K562 (cell line): ENCODE results near the gene TTC28. TPM values are rescaled to one million over a fixed set of nuclear protein-coding genes. Genes with fewer than 3 reads are reported as not detected.

ENCODE experiments used
- ATAC-seq: fragments of 200-7000 bp; cut with Tn5 transposase; 3 replicates; pipeline ENCODE4 v1.9.1; 2020; ENCODE audit warnings: moderate library complexity
- BruUV-seq: library from RNA; stranded (reverse); fragments of 400-500 nt; replicated peaks from 2 replicates; lab custom pipeline; 2021; lab: Mats Ljungman, UMichigan
- CTCF ChIA-PET: fragments of 300-600 bp; formaldehyde crosslinking; extraction: SDS; loops from one replicate; lab custom pipeline; 2021; ENCODE audit warnings: low intra/inter-chr PET ratio; lab: Yijun Ruan, JAX
- POLR2A ChIA-PET: fragments of 300-600, 350-650 bp; sonication (Branson Sonifier 250); formaldehyde crosslinking; extraction: SDS; loops from one replicate; lab custom pipeline; 2021; ENCODE audit warnings: antibody characterized with exemption, inconsistent platforms; lab: Yijun Ruan, JAX
- DNase-seq, 4 experiments: peaks; one replicate each; pipeline versions ENCODE4 v3.0.0 to v3.0.0-alpha.2; 2011 to 2018; ENCODE audit warnings: low spot score in 3 of 4, mixed read lengths in 3 of 4; ENCODE audit errors: extremely low read depth in 1 of 4
- FAIRE-seq: peaks from 2 replicates; lab custom pipeline; 2011; peaks lifted over from hg19 to GRCh38; lab: Jason Lieb, UNC
- H2AFZ ChIP-seq: 2 replicates; pipeline ENCODE4 v1.6.0; 2011; ENCODE audit warnings: low read depth, low read length, control low read depth, inconsistent platforms
- H3K27ac ChIP-seq: fragments of 200-600 bp; 3 replicates; pipeline ENCODE4 v1.8.0; 2011; ENCODE audit warnings: low read depth, mild to moderate bottlenecking, control low read depth, inconsistent platforms, low read length, moderate library complexity, mixed read lengths; ENCODE audit errors: extremely low read depth
- H3K27me3 ChIP-seq, 2 experiments: fragments of 300-600 bp in 1 of 2; 2 replicates in 1 of 2; 3 replicates in 1 of 2; pipeline versions ENCODE4 v1.6.0 to v1.8.0; 2011; ENCODE audit warnings: inconsistent platforms in 2 of 2, low read length in 2 of 2, mild to moderate bottlenecking in 1 of 2, mixed read lengths in 1 of 2, moderate library complexity in 1 of 2; ENCODE audit not compliant: control insufficient read depth in 2 of 2, insufficient read depth in 2 of 2
- H3K36me3 ChIP-seq: fragments of 300-600 bp; 3 replicates; pipeline ENCODE4 v1.8.0; 2011; ENCODE audit warnings: mild to moderate bottlenecking, low read length, inconsistent platforms; ENCODE audit not compliant: control insufficient read depth, insufficient read depth
- H3K4me1 ChIP-seq, 2 experiments: fragments of 200-600 bp in 1 of 2; replicated peaks in 1 of 2; 2 replicates in 1 of 2; 3 replicates in 1 of 2; pipeline versions ENCODE4 v1.5.1 to v1.8.0; 2011; ENCODE audit warnings: inconsistent platforms in 2 of 2, low read length in 2 of 2, mild to moderate bottlenecking in 1 of 2, mixed read lengths in 1 of 2, moderate library complexity in 1 of 2; ENCODE audit not compliant: control insufficient read depth in 2 of 2, insufficient read depth in 2 of 2
- H3K4me2 ChIP-seq: 2 replicates; pipeline ENCODE4 v1.6.1; 2011; ENCODE audit warnings: low read length, control low read depth, inconsistent platforms, mixed read lengths; ENCODE audit not compliant: insufficient read depth
- H3K4me3 ChIP-seq: fragments of 200-600 bp; sonication (generic), shearing (Covaris generic); 2 replicates; pipeline ENCODE4 v1.5.1; 2016; ENCODE audit warnings: control low read depth, inconsistent platforms
- H3K79me2 ChIP-seq: fragments of 200-600 bp; 3 replicates; pipeline ENCODE4 v1.8.0; 2011; ENCODE audit warnings: low read length, inconsistent platforms; ENCODE audit not compliant: control insufficient read depth, insufficient read depth
- H3K9ac ChIP-seq, 2 experiments: 2 replicates each; pipeline versions ENCODE4 v1.6.0 to v1.6.1; 2011; ENCODE audit warnings: low read depth in 2 of 2, low read length in 2 of 2, control low read depth in 1 of 2, inconsistent platforms in 1 of 2, mild to moderate bottlenecking in 1 of 2, mixed read lengths in 1 of 2; ENCODE audit not compliant: insufficient read depth in 1 of 2
- H3K9me1 ChIP-seq: one replicate; pipeline ENCODE4 v1.6.0; 2011; ENCODE audit warnings: inconsistent platforms, mild to moderate bottlenecking, low read length, moderate library complexity; ENCODE audit not compliant: control insufficient read depth, insufficient read depth
- H3K9me3 ChIP-seq: replicated peaks from 2 replicates; pipeline ENCODE4 v1.5.1; 2011; ENCODE audit warnings: low read depth, low read length, inconsistent platforms; ENCODE audit not compliant: control insufficient read depth, insufficient read depth
- H4K20me1 ChIP-seq: replicated peaks from 2 replicates; pipeline ENCODE4 v1.6.1; 2011; ENCODE audit warnings: low read length, inconsistent platforms, mixed read lengths; ENCODE audit not compliant: control insufficient read depth, insufficient read depth
- ERF ChIP-seq: fragments of 450-650 bp; formaldehyde crosslinking; IDR thresholded peaks from 2 replicates; pipeline ENCODE4 v1.4.0; 2020; ENCODE audit warnings: mild to moderate bottlenecking, mixed read lengths
- GTF2A2 ChIP-seq: IDR thresholded peaks from 2 replicates; pipeline ENCODE4 v1.6.1; 2016; ENCODE audit warnings: mild to moderate bottlenecking, missing genetic modification characterization, missing compliant biosample characterization
- HNRNPL ChIP-seq: fragments of 200-400 bp; formaldehyde crosslinking; IDR thresholded peaks from 2 replicates; pipeline ENCODE4 v1.6.1; 2017; ENCODE audit warnings: low read depth, mild to moderate bottlenecking, low read length
- RFX7 ChIP-seq: fragments of 250-450 bp; sonication (Bioruptor Pico); IDR thresholded peaks from 2 replicates; pipeline ENCODE4 v1.5.1; 2021; ENCODE audit warnings: mild to moderate bottlenecking
- SP1 ChIP-seq: sonication (generic); formaldehyde crosslinking; IDR thresholded peaks from 2 replicates; pipeline ENCODE4 v1.8.1; 2022; ENCODE audit warnings: mild to moderate bottlenecking, missing genetic modification reagents
- ZNF280B ChIP-seq: fragments of 250-450 bp; sonication (Bioruptor Pico); IDR thresholded peaks from 2 replicates; pipeline ENCODE4 v1.5.1; 2021; ENCODE audit warnings: mild to moderate bottlenecking
- ZNF696 ChIP-seq: fragments of 250-450 bp; sonication (Bioruptor Pico); conservative IDR thresholded peaks from 2 replicates; pipeline ENCODE4 v1.4.0; 2020; ENCODE audit warnings: mild to moderate bottlenecking, moderate library complexity
- WGBS: fragments of 100-300 bp; shearing (Covaris generic); methylation state at CpG from one replicate; pipeline ENCODE4 v1.1.6; 2016; ENCODE audit warnings: low coverage, mixed read lengths; ENCODE audit not compliant: insufficient coverage; ENCODE audit errors: missing lambda C conversion rate; 5-methylcytosine and 5-hydroxymethylcytosine counted together
- in situ Hi-C: fragments of 300-500 bp; cut with MboI; formaldehyde crosslinking; loops from 4 replicates; pipeline ENCODE4 v1.15.0; 2018; ENCODE audit warnings: inconsistent platforms, mixed read lengths
- intact Hi-C: fragments of 100-400 bp; cut with micrococcal nuclease; formaldehyde crosslinking; loops from 2 replicates; pipeline ENCODE4 v1.14.2; 2022
- polyA plus RNA-seq, 8 experiments: library from polyadenylated mRNA; depleted of rRNA in 4 of 8; stranded (reverse) in 5 of 8; unstranded in 3 of 8; fragments of >200 nt; fragmentation: Nextera tagmentation in 2 of 8; fragmentation: Illumina TruSeq in 1 of 8; extraction: Ambion mirVana in 2 of 8; extraction: Trizol in 1 of 8; gene quantifications; 2 replicates each; pipeline versions ENCODE4 v1.2.1 to v1.2.3, GENCODE V29; 2011 to 2014; ENCODE audit warnings: inconsistent platforms in 1 of 8, missing spikeins in 1 of 8
- total RNA-seq, 7 experiments: library from RNA; depleted of rRNA in 6 of 7; stranded (reverse); fragments of >200 nt in 6 of 7; fragmentation: Illumina TruSeq in 2 of 7; extraction: Trizol in 2 of 7; gene quantifications; 2 replicates each; pipeline versions ENCODE4 v1.2.1 to v1.2.3, GENCODE V29; 2011 to 2021; ENCODE audit warnings: low replicate concordance in 1 of 7

TTC28 gene
- total and polyA plus RNA-seq, 9 of the 15 experiments (the other 6 are each of a cell fraction or from before 2014, with no cell fraction given), result 0.22 to 10.7 (median 3.1) TPM

GRCh38 chr22:28464127-28464526, 215.5 kb downstream of the TTC28 start:
- H3K27ac ChIP-seq, result no peak overlapping the region
- in situ Hi-C loops (no loop called here), intact Hi-C loops (no loop called here)
- ChIA-PET POLR2A (interaction anchor here (0.6 kb wide), 1 partner anchor 19 kb away, joined by 3 read pairs; no protein-coding TSS in a partner anchor), CTCF (no interaction called here)
- no TSS peak for BruUV-seq
- H3K9me3 ChIP-seq, result no peaks in the 10 kb centered on the region
- WGBS, result no CpG with 5 or more reads among the region's 1 CpG
- H3K9ac ChIP-seq, result no peak overlapping the region
- no peaks in the 10 kb centered on the region for H3K36me3 ChIP-seq
- no peaks in the 10 kb centered on the region for H4K20me1 ChIP-seq
- H3K9me1 ChIP-seq, result no peaks in the 10 kb centered on the region
- H3K4me3 ChIP-seq, result no peak overlapping the region
- no peaks in the 10 kb centered on the region for H3K79me2 ChIP-seq
- no peak for DNase-seq
- no peak overlapping the region for H2AFZ ChIP-seq
- ATAC-seq, result no peak
- H3K27me3 ChIP-seq, result no peaks in the 10 kb centered on the region
- FAIRE-seq, result no peak
- TF ChIP-seq HNRNPL, result no peak
- TF ChIP-seq RFX7 (CRISPR knock-in tag), result no peak
- no peak for TF ChIP-seq GTF2A2 (tag)
- TF ChIP-seq ERF (CRISPR knock-in tag), result no peak
- no peak for TF ChIP-seq ZNF696 (CRISPR knock-in tag)
- no peak for TF ChIP-seq SP1 (CRISPR knock-in tag)
- no peak for TF ChIP-seq ZNF280B (CRISPR knock-in tag)
- H3K4me2 ChIP-seq, result no peak overlapping the region
- H3K4me1 ChIP-seq, result no peaks in the 10 kb centered on the region; a peak in 1 of 5 replicates
